Keratinocyte (primary cell): ENCODE data around the gene ANKDD1A. TPM values are rescaled to one million over a fixed set of nuclear protein-coding genes. Genes with fewer than 3 reads are reported as not detected.

Experiments
- DNase-seq: peaks from one replicate; pipeline ENCODE4 v3.0.0-alpha.2; 2011; ENCODE audit warnings: low read depth, missing footprints, low spot score
- FAIRE-seq: peaks from 2 replicates; lab custom pipeline; 2011; peaks lifted over from hg19 to GRCh38; lab: Jason Lieb, UNC
- H2AFZ ChIP-seq: 2 replicates; pipeline ENCODE4 v1.6.0; 2012; ENCODE audit warnings: low read length, control low read depth, inconsistent platforms; ENCODE audit not compliant: control insufficient read depth
- H3K27ac ChIP-seq: 2 replicates; pipeline ENCODE4 v1.5.1; 2011; ENCODE audit warnings: low read length; ENCODE audit not compliant: control insufficient read depth, insufficient read depth
- H3K27me3 ChIP-seq: 3 replicates; pipeline ENCODE4 v1.6.0; 2011; ENCODE audit warnings: low read length; ENCODE audit not compliant: control insufficient read depth, insufficient read depth; ENCODE audit errors: extremely low read depth
- H3K36me3 ChIP-seq, 2 experiments: 2 replicates in 1 of 2; 3 replicates in 1 of 2; pipeline ENCODE4 v1.5.1; 2011; ENCODE audit warnings: low read length in 2 of 2, mild to moderate bottlenecking in 1 of 2; ENCODE audit not compliant: control insufficient read depth in 2 of 2, insufficient read depth in 2 of 2; ENCODE audit errors: extremely low read depth in 1 of 2
- H3K4me1 ChIP-seq: 3 replicates; pipeline ENCODE4 v1.5.1; 2011; ENCODE audit warnings: low read length; ENCODE audit not compliant: control insufficient read depth, insufficient read depth; ENCODE audit errors: extremely low read depth
- H3K4me2 ChIP-seq: 3 replicates; pipeline ENCODE4 v1.6.0; 2011; ENCODE audit warnings: low read depth, low read length; ENCODE audit not compliant: control insufficient read depth, insufficient read depth; ENCODE audit errors: extremely low read depth
- H3K4me3 ChIP-seq, 3 experiments: fragments of 200-600 bp in 1 of 3; sonication (generic) in 1 of 3; 2 replicates in 2 of 3; 3 replicates in 1 of 3; pipeline ENCODE4 v1.5.1; 2011 to 2016; ENCODE audit warnings: low read length in 3 of 3, mild to moderate bottlenecking in 3 of 3, control low read depth in 2 of 3, inconsistent platforms in 1 of 3, low read depth in 1 of 3, mixed read lengths in 1 of 3, mixed run types in 1 of 3, moderate library complexity in 1 of 3; ENCODE audit not compliant: control insufficient read depth in 2 of 3, insufficient read depth in 2 of 3; ENCODE audit errors: extremely low read depth in 1 of 3
- H3K79me2 ChIP-seq: 2 replicates; pipeline ENCODE4 v1.6.0; 2012; ENCODE audit warnings: low read length; ENCODE audit not compliant: control insufficient read depth, insufficient read depth
- H3K9ac ChIP-seq: 3 replicates; pipeline ENCODE4 v1.6.0; 2011; ENCODE audit warnings: low read length; ENCODE audit not compliant: control insufficient read depth, insufficient read depth; ENCODE audit errors: extremely low read depth
- H3K9me1 ChIP-seq: 3 replicates; pipeline ENCODE4 v1.6.0; 2011; ENCODE audit warnings: low read length; ENCODE audit not compliant: control insufficient read depth, insufficient read depth; ENCODE audit errors: extremely low read depth
- H3K9me3 ChIP-seq: 2 replicates; pipeline ENCODE4 v1.5.1; 2012; ENCODE audit warnings: low read depth, low read length; ENCODE audit not compliant: control insufficient read depth
- H4K20me1 ChIP-seq: 3 replicates; pipeline ENCODE4 v1.6.0; 2011; ENCODE audit warnings: low read length; ENCODE audit not compliant: control insufficient read depth, insufficient read depth; ENCODE audit errors: extremely low read depth
- CTCF ChIP-seq, 3 experiments: IDR thresholded peaks in 1 of 3; conservative IDR thresholded peaks in 1 of 3; optimal IDR thresholded peaks in 1 of 3; 2 replicates in 2 of 3; 3 replicates in 1 of 3; pipeline versions ENCODE3 to v1.5.1; 2011; ENCODE audit warnings: low read length in 3 of 3, mild to moderate bottlenecking in 3 of 3, moderate library complexity in 2 of 3, control low read depth in 1 of 3, inconsistent platforms in 1 of 3; ENCODE audit not compliant: insufficient read depth in 2 of 3; ENCODE audit errors: extremely low read depth in 1 of 3
- EZH2 ChIP-seq: IDR thresholded peaks from one replicate; pipeline ENCODE4 v1.6.1; 2012; ENCODE audit warnings: inconsistent platforms, mild to moderate bottlenecking, low read length, moderate library complexity
- dilution Hi-C: fragments of 300-500 bp; cut with MboI; formaldehyde crosslinking; loops from one replicate; pipeline ENCODE4 v1.7.0; 2020; ENCODE audit warnings: low sequenced_read_pairs; ENCODE audit not compliant: extremely low pct_ligation_motif_present
- polyA plus RNA-seq, 5 experiments: library from polyadenylated mRNA; depleted of rRNA in 3 of 5; stranded (reverse) in 3 of 5; stranded (forward) in 1 of 5; unstranded in 1 of 5; fragments of >200 nt; gene quantifications; 1 replicate in 1 of 5; 2 replicates in 3 of 5; 3 replicates in 1 of 5; pipeline versions ENCODE4 v1.2.1 to v1.2.3, GENCODE V29; 2011 to 2012; ENCODE audit warnings: missing spikeins in 2 of 5, low read depth in 1 of 5, low replicate concordance in 1 of 5

The ANKDD1A gene
- polyA plus RNA-seq, 1 donor (not counting 4 experiments of a cell fraction or from before 2014, with no cell fraction given), result 1.1 TPM

GRCh38 chr15:64934023-64934422 is 22.3 kb downstream of the ANKDD1A start:
- Histone ChIP-seq H3K27me3 (no peaks in the 10 kb centered on the region), H3K36me3 (no peaks in the 10 kb centered on the region), H3K9me3 (no peaks in the 10 kb centered on the region), H3K4me2 (no peak overlapping the region), H3K79me2 (no peaks in the 10 kb centered on the region), H3K4me1 (peaks cover 3% of the 10 kb centered on the region), H2AFZ (no peak overlapping the region), H3K9ac (no peak overlapping the region), H4K20me1 (no peaks in the 10 kb centered on the region), H3K27ac (no peak overlapping the region), H3K9me1 (no peaks in the 10 kb centered on the region), H3K4me3 (no peak overlapping the region)
- no peak for FAIRE-seq
- no peak for DNase-seq
- dilution Hi-C loops, result no loop called here
- TF ChIP-seq EZH2 (no peak), CTCF (optimal IDR thresholded peaks at IDR 0.05 in 1 of 3, IDR thresholded peaks at IDR 0.05 in 1 of 3, conservative IDR thresholded peaks at IDR 0.05 in 1 of 3; ENCODE audit: extremely low read depth in 1 of 3, insufficient read depth in 2 of 3, low read length in 3 of 3) (no peak)

GRCh38 chr15:64938192-64938591 is 26.5 kb downstream of the ANKDD1A start:
- peaks cover 3% of the 10 kb centered on the region for H3K4me1 ChIP-seq
- no peaks in the 10 kb centered on the region for H4K20me1 ChIP-seq
- TF ChIP-seq EZH2, result no peak
- no peak for TF ChIP-seq CTCF (optimal IDR thresholded peaks at IDR 0.05 in 1 of 3, IDR thresholded peaks at IDR 0.05 in 1 of 3, conservative IDR thresholded peaks at IDR 0.05 in 1 of 3; ENCODE audit: extremely low read depth in 1 of 3, insufficient read depth in 2 of 3, low read length in 3 of 3)
- H3K4me2 ChIP-seq, result no peak overlapping the region
- H3K9me1 ChIP-seq, result no peaks in the 10 kb centered on the region
- no peaks in the 10 kb centered on the region for H3K9me3 ChIP-seq
- DNase-seq, result no peak
- FAIRE-seq, result peak; percentile 64
- no peak overlapping the region for H2AFZ ChIP-seq
- H3K9ac ChIP-seq, result no peak overlapping the region
- H3K36me3 ChIP-seq, result no peaks in the 10 kb centered on the region
- no peaks in the 10 kb centered on the region for H3K27me3 ChIP-seq
- dilution Hi-C loops, result no loop called here
- no peaks in the 10 kb centered on the region for H3K79me2 ChIP-seq
- H3K27ac ChIP-seq, result no peak overlapping the region
- no peak overlapping the region for H3K4me3 ChIP-seq
